Lung microvascular endothelial cell (primary cell): ENCODE data around the gene DHX58. TPM values are rescaled to one million over a fixed set of nuclear protein-coding genes. Genes with fewer than 3 reads are reported as not detected.
A peak's percentile ranks its signal among the peaks of the same experiment; 100 is the strongest.

Experiments used
- DNase-seq, 2 donors: peaks; one replicate each; pipeline versions ENCODE4 v3.0.0 to v3.0.0-alpha.2; 2010; ENCODE audit warnings: low read depth in 2 of 2
- total RNA-seq: library from RNA; depleted of rRNA; stranded (reverse); fragments of >200 nt; gene quantifications from 2 replicates; pipeline ENCODE4 v1.2.1, GENCODE V29; 2014

The DHX58 gene
- total RNA-seq, 1 donor from 2014 or later: 2.0 TPM

DNA sequence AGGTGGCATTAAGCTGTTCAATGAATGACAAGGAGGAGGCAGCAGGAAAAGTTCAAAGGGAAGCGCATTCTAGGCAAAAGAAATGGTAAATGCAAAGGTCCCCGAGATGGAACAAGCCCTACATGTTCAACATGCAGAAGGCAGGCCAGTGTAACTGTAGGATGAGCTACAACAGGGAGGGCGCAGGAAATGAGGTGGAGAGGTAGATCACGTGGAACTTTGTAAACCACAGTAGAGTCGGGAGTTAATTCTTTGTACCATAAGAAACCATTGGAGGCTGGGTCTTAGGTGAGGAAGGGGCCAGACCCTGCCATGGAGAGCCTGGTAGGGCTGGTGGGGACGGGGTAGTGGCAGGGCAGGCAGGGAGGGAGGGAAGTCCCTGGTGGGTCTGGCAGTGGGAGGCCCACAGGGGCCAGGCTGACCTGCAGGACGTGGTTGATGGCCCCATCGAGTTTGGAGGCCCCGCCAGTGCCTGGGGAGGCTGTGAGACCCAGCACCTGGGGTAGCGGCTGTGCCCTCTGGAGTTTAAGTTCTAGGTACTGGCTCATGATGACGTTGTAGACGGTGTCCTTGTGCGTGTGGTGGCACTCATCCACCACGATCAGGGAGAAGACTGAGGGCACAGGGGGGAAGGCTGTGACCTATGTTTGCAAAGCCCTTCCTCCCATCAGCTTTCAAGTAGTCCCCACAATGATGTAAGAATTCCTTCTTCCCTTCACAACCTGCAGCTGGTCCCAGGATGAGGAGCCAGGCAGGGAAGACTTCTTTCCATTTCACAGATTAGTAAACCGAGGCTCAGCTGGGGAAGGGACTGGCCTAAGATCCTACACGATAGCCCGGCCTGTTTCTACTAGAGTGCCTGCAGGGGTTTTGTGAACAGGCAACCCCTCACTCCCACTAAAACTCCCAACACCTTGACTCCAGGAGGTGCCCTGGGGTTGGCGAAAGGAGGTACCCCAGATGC lies 1.9 kb downstream of the DHX58 start:
- DNase-seq: no peak

DNA sequence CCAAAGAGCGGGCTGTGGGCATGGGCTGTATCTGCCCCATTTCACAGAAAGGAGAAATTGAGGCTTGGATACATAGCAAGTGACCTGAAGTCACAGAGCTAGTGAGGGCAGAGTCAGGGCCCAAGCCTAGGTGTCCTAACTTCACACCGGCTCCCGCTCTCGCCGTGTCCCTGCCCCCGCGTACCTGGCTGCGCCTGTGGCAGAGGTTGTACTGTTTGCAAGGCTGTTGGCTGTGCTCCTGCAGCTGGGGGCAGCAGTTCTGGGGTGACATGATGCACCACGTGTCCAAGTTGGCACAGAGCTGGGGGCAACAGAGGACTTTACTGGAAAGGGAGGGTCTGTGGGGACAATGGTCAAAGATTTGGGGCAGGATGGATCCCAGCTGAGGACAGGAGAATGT lies 3.4 kb downstream of the DHX58 start:
- DNase-seq: no peak

DNA sequence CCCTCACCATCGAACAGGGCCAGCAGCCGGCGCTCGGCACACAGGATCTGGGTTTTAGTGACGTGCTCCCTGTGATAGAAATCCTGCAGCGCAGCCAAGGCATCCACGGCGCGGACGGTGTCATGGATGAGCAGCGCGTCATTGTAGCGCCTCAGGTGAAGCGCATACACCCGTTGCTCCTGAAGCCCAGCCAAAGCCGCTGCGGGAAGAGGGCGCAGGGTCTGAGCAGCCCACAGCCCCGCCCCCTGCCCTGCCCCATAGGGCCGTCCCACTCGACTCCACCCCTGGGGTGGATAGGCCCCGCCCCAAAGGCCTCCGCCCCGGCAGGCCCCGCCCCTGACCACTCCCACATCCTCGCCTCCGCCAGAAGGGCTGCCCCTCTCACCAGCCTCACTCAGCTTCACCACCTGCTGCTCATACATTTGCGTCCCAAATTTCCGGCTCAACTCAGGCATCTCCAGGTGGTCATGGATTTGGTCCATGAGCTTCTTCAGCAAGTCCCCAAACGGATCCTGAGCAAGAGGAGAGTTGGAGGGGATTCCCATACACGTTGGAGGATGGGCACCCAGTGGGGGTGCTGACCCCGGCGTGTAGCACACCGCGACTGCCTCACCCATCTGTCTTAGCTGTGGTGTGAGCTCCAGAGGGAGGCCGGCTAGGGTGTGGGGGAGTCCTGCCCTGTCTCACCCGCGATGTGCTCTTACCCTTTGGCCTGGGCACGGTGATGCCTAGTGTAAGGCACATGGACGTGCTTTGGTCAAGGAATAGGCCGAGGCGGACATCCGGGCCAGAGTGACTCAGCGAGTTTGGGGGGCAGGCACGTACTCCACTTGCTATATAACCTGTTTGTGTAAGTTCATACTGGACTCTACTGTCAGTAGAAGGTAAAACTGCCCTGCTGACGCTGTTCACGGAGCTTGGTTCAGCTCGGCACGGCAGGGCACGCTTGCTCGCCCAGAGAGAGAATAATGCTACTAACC lies 4.6 kb downstream of the DHX58 start:
- peak; percentile 51 to 81 for DNase-seq

DNA sequence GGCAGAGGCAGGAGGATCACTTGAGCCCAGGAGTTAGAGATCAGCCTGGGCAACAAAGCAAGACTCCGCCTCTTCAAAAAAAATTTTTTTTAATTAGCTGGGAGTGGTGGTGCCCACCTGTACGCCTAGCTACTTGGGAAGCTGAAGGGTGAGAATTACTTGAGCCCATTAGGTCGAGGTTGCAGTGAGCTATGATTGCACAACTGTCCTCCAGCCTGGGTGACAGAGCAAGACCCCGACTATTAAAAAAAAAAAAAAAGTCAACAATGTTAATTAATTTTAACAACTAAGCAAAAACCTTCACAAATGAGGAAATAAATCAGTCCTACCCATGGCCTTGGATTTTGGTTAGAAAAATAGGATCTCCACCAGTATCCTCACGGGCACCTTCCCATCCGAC lies 5.4 kb downstream of the DHX58 start:
- DNase-seq: no peak

DNA sequence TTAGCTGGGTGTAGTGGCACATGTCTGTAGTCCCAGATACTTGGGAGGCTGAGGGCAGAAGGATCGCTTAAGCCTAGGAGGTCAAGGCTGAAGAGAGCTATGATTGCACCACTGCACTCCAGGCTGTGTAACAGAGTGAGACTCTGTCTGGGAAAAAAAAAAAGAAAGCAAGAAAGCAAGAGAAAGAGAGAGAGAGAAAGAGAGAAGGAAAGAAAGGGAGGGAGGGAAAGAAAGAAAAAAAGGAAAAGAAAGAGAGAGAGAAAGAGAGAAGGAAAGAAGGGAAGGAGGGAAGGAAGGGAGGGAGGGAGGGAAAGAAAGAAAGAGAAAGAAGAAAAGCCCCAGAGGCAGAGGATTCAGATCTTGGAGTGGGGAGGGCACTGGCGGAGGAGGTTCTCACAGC lies 6.5 kb downstream of the DHX58 start:
- DNase-seq: no peak

DNA sequence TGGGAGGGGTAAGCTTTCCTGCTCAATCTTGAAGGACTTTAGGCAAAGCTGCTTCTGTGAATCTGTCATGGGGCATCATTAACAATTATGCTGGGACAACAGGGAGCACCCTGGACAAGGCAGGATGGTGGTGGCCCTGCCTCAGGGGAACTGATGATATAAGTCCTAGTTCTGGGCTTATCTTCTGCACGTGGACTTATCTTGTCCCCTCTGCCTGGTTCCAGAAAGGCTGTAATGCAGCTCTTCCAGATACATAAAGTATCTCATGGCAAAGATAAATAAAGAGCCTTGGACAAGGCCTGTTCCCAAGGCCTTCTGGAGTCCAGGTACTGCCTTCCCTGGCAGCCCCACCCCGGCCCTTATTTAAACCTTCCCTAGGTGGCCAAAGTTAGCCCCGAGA lies 8.2 kb downstream of the DHX58 start:
- no peak for DNase-seq

DNA sequence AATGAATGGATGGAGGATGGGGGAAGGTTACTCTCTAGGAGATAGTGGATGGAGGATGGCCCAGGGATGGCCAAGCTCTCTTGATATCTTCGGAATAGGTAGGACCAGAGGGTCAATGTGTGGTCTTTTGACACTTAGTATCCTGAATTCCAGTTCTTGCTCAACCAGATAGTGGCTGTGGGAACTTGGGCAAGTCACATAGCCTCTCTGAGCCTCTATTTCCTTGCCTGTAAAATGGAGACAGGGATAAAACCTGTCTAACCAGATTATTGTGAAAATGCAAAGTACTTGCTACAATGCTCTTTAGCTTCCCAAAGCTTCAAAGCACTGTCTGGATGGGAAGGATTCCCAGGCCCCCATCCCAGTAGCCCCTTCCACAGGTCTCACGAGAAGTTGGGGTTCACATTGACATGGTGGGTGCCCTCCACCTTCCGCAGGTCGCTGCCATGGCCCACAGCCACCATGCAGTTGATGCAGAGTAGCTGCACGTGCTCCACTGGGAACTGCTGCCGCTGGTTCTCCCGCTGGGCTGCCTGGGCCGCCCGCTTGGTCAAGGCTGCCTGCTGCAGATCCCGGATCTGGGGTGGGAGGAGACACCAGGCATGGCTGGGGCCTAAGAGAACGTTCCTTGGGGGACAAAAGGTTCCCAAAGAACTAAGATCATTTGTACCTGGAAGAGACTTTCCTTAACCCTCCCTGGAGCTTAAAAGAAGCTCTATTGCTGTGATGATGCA lies 9.1 kb downstream of the DHX58 start:
- no peak for DNase-seq

DNA sequence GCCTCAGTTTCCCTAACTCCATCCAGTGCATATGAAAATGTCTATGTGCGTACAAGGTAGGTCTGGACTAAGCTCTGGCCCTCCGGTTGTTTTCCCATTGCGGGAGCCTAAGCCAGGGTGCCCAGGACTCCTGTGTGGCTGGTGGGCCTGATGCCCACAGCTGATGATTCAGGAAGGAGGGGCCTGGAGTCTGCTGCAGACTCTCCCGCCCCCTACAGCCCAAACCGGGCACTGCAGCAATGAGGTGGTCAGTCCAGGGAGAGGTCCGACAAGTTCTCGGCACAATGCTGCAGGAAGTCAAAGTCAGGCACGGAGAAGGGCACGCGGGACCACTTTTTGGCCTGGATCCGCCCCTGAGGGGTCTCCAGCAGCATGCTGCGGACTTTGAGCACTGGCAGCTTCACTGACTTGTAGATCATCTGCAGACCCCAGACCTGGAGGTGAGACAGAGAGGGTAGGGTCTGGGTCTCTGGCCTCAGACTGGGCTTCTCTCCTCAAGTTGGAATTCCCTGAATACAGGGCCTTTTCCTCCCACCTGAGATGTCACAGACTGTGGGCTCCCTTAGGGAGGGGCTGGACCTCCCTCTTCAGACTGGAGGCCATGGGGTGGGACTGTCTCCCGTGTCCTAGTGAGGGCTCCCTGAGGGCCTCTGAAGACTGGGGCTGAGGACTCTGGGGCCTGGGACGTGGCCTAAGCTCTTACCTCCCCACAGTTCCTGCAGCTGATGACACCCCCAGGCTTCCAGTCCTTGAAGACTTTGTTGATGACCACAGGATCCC lies 10.8 kb downstream of the DHX58 start:
- peak; percentile 77 to 86 for DNase-seq

DNA sequence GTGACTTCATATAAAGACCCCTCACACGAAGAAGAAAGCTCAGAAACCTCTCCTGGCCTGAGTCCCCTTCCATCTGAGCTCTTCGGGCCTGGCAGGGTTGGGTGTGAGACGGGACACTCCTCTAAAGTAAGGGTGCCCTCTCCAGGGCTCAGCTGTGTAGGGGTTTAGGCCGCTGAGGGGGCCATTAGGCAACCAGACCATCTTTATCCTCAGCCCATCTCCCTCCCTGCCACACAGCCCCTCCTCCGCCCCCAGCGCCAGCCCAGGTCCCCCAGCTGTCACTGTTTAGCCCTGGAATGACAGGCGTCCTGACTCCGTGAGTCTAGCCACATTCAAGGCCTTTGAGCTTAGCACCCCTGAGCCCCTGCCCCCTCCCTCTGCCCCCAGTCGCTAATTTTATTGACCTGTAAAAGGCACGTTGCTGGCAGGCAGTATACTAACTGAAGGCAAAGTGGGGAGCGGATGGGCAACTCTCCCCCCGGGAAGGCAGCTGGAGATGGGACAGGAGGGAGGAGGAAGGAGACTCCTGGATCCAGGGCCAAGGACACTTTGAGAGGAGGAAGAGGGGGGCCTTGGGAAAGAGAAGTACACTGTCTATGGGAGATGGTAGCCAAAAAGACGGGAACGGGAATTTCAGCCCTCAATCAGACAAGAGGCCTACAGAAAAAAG lies 13.6 kb downstream of the DHX58 start:
- DNase-seq: no peak

DNA sequence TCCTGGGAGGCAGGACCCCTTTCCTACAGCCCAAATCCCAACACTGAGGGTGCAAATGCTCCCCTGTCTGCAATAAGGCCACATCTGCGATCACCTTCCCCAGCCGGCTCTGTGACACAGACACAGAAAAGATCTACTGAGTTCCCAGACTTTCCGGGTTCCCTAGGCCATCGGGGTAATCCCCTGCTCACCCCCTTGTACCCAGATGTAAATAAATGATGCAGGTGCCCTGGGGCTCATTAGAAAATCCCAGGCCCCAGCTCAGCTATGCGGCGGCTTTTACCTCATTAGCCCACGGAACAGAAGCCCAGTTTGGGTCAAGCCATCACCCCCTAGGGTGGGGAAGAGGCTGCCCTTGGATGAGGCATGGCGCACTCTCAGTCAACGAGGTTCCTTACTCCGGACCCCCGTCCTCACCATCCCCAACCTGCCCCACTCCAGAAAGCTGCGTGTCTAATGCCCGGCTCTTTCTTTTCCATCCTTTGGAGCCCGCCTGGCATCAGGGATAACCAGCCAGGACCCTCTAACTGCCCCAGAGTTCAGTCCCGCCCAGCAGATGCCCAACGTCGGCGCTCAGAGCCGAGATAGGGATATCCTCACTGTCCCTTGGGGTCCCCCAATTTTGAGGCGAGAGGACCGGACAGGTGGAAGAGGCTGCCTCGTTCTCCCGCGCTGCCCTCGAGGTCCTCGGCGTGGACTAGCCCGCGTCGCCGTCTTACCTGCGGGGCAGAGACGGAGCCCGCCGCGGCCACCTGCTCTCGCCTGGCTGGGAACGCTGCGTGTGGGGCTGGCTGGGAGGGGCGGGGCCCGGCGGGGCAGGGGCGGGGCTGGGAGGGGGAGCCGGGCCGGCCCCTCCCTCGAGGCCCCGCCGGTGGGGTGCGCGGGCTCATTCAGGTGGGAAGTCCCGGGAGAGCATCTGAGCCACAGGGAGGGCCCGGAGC lies 14.6 kb downstream of the DHX58 start, which contains the start of gene ZNF385C:
Gene ZNF385C, minus strand, starts transcription at position 783 of the 941 bp plus-strand sequence. CDS start 35,417 bp downstream, outside the sequence.
- DNase-seq: no peak

DNA sequence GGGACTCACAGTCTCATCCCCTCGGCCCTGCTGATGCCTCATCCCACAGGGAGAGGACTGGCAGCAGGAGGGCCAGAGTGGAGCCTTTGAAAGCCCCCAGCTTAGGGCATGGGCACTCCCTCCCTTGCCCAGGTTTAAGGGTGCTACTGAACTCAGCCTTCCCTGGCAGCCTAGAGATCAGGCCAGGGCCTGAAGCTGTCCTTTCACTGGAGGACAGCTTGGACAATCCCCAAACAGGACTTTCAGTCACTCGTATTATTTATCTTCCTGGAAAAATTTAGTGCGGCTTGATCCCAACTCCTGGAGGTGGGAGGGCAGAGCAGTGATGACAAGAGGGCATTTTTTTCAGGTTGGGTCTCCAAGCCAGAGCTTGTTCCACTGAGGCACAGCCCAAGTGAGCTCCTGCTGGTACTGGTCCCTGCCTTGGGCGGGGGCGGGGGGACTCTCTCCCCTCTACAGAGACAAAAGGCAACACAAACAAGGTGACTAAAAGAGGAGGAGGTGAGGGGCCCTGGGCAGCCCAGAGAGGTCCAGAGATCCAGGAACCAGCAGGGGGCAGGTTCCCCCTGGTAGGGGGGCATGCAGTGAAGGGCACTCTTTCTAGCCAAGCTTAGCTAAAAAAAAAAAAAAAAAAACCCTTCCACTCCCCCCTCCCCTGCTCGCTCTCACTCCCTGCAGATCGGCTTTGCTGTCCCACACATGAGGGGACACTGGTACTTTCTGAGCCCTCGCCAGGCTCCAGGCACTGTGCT lies 16.0 kb downstream of the DHX58 start:
- no peak for DNase-seq

DNA sequence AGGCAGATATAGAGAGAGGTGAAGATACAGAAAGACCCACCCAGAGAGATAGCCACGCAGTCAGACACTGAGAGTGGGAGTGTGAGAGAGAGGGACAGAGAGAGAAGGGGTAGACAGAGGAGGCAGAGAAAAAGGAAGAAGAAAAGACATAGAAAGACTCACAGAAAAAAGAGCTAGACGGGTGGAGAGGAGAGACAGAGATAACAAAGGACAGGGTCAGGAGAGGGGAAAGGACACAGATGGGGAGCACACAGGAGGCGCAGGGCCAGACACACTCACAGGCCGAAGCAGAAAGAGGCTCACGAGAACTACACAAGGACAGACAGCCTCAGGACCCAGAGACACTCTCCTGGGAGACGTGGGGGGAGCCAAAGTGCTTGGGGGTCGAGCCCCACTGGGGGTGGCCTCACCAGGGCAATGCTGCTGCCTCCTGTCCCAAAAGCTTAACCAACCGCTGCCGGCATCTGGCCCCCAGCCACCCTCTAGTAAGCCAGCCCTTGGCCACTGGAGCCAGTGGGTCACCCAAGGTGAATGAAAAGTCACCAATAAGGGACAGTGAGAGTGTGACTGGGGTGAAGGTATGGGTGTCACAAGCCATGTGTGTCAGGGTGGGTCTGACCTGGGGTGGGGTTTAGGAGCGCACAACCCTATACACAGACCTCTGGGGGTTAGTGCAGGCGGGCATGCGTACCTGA lies 18.0 kb downstream of the DHX58 start:
- DNase-seq: no peak

DNA sequence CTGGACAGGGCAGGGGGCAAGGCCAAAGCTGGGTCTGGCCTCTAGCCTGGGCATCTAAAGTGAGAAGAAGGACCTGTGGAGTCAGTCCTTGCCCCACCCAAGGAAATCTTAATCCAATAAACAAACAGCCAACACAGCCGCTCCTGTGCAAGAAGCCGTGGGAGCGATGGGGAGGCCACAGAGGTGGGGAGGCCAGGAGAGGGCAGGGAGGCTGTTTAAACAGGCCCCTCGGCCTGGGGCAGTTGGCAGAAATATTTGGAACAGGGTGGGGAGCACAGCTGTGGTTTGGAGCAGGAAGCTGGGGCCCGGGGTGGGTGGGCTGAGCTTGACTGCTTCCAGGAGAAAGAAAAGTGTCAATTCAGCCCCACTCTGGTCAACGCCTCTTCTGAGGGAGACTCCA lies 19.6 kb downstream of the DHX58 start:
- DNase-seq: no peak

DNA sequence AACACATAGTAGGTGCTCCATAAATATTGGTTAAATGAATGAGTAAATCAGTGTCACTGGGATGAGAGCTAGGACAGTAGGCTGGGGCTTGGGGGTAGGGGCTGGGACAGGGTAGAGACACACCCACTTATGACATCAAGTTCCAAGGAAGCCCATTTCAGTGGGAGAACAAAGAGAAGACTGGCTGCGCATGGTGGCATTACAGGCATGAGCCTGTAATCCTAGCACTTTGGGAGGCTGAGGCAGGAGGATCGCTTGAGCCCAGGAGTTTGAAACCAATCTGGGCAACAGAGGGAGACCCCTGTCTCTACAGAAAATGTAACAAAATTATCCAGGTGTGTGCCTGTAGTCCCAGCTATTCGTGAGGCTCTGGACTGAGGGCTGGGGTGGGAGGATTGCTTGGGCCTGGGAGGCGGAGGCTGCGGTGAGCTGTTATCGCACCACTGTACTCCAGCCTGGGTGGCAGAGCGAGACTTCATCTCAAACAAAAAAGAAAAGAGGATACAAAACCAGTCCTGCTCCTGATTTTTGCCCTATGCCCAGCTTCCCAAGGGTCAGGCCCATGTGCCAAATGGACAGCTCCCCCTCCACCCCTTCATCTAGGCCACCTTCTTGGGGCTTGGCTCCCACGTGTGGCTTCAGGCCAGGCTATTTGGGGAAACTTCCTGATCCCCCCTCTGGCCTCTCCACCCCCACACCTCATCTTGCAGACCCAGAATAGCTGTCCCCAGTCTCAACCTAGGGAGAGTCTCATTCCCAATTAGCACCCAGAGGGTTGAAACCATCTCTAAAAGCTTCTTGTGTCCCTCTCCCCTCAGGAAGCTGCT lies 21.3 kb downstream of the DHX58 start:
- DNase-seq: no peak

DNA sequence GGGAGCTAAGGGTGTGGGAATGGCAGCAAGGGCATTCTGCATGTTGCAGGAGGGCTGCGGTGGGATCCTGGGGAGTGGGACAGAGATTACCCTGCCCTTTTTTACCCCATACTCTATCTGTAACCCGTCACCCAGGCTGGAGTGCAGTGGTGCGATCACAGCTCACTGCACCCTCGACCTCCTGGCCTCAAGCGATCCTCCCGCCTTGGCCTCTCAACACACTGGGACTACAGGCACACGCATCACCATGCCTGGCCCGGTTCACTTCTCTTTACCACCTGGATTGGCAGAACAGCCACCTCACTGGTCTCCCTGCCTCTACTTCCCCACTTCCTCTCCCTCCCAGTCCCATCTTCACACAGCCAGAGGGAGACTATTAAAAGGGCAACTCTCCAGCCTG lies 23.8 kb downstream of the DHX58 start:
- no peak for DNase-seq
